NCI-H2227 treated with DMSO at 0.1 percent for 48 hours (cell line): Measurements from ENCODE around the gene SLC6A1.
A peak's percentile ranks its signal among the peaks of the same experiment; 100 is the strongest.
"Not testable (repeated sequence)": the region's sequence is repeated elsewhere in the genome, so short reads cannot be mapped to it uniquely, and the experiment has no call there.

ENCODE experiments used
- DNase-seq: peaks from one replicate; lab custom pipeline; 2025; lab: John Stamatoyannopoulos, UW

Gene SLC6A1

GRCh38 chr3:11059799-11060115 is 67.2 kb downstream of the SLC6A1 start:
- DNase-seq: no peak

- peak; percentile 59 for DNase-seq
These were observed 68.1 kb downstream of the SLC6A1 start for GRCh38 chr3:11060500-11061251.

- not testable (repeated sequence) for DNase-seq
These were observed 68.8 kb downstream of the SLC6A1 start for GRCh38 chr3:11061268-11061871.

DNA sequence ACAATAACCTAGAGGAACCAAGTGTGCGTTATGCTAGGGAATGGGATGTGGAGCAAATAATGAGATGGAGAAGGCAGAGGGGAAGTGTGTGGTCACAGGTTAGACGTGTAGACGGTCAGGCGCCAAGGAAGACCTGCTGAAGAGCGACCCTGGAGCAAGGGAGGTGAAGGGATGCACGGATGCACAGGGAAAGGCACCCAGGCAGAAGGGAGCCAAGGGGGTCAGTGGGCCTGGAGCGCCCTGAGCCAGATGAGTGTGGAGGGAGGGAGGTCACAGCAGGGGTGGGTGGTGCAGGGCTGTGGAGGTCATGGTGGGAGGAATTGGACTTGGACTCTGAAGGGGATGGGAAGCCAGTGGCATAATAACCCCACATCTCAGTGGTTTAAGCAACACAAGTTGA is 70.2 kb downstream of the SLC6A1 start:
- DNase-seq: no peak

DNA sequence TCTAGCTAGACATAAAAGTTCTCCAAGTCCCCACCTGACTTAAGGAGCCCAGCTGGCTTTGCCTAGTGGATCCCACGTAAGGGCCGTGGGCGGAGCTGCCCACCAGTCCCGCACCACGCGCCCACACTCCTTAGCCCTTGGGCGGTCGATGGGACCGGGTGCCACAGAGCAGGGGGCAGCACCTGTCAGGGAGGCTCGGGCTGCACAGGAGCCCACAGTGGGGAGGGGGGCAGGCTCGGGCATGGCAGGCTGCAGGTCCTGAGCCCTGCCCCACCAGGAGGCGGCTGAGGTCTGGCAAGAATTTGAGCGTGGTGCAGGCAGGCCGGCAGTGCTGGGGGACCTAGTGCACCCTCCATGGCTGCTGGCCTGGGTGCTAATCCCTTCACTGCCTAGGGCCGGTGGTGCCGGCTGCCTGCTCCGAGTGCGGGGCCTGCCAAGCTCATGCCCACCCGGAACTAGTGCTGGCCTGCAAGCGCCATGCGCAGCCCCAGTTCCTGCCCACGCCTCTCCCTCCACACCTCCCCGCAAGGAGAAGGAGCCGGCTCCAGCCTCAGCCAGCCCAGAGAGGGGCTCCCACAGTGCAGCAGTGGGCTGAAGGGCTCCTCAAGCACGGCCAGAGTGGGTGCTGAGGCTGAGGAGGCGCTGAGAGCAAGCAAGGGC is 78.7 kb downstream of the SLC6A1 start:
- no peak for DNase-seq

DNA sequence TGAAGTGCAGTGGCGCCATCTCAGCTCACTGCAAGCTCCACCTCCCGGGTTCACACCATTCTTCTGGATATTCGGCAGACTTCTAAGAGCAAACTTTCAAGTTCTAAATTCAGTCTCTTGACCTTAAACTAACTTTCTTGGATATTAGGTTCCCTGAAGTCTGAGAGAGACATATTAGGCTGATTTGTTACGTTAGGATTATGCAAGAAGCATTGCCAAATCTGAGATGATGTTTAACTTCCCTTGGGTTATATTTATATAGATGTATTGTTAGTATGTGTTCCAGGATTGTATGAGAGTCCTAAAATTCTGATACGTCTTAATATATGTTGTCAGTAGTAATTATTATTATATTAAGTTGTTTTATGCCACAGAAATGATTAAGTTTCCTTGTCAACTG is 80.1 kb downstream of the SLC6A1 start:
- DNase-seq: no peak

DNA sequence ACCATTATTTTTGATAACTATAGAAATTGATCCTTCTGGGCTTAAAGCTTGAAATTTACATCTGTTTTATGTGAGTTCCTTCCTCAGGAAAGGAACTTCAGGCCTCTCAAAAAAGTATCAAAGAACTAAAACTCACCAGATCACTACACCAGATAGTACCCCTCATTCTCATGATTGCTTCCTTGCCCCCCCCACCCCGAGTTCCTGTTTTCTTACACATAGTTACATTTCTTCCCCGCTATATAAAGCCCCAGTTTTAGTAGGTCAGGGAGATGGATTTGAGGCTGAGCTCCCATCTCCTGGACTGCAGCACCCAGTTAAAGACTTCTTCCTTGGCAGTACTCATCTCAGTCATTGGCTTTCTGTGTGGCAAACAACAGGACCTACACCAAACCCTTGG is 81.5 kb downstream of the SLC6A1 start:
- DNase-seq: no peak

DNA sequence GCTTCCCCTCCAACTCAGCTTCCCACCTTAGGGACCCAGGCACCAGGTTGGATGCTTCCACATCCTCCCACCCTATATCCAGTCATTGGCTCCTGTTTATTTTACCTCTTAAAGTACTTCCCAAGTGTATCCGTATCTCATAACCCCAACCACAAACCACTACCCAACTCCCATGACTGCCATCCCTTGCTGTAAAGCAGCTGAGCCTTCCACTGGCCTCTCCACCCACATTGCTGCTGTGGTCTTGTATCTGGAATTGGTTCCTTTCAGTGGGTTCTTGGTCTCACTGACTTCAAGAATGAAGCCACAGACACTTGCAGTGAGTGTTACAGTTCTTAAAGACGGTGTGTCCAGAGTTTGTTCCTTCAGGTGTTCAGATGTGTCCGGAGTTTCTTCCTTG is 81.9 kb downstream of the SLC6A1 start:
- no peak for DNase-seq

DNA sequence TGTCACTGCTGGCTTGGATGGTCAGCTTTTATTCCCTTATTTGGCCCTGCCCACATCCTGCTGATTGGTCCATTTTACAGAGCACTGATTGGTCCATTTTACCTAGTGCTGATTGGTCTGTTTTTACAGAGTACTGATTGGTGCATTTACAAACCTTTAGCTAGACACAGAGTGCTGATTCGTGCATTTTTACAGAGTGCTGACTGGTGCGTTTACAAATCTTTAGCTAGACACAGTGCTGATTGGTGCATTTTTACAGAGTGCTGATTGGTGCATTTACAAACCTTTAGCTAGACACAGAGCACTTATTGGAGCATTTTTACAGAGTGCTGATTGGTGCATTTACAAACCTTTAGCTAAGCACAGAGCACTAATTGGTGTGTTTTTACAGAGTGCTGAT is 82.6 kb downstream of the SLC6A1 start:
- DNase-seq: not testable (repeated sequence)

DNA sequence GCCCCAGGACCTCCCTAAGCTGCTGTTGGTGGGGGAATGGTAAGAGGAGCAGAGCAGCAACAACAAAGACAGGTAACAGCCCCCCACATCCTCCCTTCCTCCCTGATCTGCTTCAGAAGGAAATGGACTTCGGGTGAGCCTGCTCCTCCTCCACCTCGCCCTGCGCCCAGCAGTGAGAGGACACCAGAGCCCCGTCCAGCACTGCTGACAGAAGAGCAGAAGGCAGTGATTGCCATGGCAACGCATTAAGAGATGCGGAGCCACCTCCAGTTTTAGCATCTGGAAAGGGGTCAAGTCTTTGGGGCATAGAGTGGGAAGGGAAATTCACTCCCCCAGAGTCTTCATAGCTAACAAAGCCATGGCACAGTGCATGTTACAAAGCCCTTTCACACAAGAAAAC is 84.2 kb downstream of the SLC6A1 start:
- DNase-seq: no peak

DNA sequence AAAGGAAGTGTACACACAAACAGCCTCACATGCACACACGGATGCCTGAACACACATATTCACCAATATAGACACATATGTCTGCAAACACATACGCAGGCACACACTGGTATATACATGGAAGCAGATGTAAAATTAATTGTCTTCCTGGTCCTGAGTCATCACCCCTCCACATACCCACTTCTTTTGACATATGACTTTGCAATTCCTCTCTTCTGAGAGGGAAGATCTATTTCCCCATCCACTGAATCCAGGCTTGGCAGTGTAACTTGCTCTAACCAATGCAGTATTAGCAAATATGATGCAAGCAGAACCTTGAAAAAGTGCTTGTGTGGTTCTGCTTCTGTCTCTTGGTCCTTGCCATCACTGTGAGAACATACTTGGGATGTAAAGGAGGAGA is 84.9 kb downstream of the SLC6A1 start:
- DNase-seq: no peak

GRCh38 chr3:11078826-11079515 is 86.4 kb downstream of the SLC6A1 start:
- no peak for DNase-seq

DNA sequence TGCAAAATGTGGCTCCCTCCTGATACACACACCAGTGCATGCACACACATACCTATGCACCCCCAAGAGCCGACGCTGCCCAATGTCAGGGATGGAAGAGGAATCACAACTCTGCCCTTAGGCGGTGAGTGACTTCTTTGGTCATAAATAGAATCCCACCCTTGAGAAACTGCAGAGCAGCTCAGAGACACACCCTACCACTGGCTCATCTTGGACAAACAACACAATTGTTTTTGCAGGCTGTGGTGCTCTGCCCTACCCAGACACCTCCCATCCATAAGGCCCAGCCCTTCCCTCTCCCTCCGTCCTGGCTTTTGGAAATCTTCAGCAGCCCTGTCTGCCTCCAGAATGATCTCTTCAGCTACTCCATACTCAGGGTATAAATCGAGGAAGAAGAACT is 87.9 kb downstream of the SLC6A1 start:
- DNase-seq: no peak

DNA sequence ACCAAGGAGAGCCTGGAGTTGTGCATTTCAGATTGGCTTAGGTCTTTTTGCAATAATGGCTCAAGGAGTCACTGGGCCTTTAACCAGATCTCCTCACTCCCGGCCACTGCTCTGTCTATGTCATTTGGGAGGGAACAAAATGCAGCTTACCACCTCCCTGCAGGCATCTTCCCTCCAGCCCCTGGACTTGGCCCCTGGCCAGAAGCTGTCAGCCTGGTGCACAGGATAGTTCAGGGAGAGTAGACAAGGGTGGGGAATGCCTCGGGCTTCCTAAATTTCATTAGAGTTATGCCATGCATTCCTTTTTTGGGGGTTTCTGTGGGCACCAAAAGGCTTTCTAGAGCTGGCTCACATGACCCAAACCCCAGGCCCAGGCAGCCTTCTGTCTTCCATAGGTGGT is 91.5 kb downstream of the SLC6A1 start:
- no peak for DNase-seq

DNA sequence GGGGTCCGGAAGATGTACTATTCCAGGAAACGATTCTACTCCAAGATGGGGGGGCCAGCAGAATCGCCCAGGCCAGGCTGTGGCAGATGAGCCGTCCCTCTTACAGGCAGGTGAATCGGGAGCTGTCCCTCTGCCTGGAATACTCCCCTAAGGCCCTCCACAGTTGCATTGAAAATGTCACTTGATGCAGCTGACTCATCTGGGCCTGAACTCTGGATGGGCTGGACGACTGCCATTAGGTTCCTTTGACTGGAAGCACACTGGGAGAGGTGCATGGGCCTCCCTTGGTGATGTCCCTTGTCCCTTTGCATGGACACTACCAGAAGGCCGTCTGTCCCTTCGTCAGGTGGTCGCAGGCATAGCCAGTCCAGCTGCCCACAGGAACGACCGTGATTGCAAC is 92.1 kb downstream of the SLC6A1 start:
- DNase-seq: no peak

GRCh38 chr3:11085093-11085840 is 92.7 kb downstream of the SLC6A1 start:
- DNase-seq: no peak

DNA sequence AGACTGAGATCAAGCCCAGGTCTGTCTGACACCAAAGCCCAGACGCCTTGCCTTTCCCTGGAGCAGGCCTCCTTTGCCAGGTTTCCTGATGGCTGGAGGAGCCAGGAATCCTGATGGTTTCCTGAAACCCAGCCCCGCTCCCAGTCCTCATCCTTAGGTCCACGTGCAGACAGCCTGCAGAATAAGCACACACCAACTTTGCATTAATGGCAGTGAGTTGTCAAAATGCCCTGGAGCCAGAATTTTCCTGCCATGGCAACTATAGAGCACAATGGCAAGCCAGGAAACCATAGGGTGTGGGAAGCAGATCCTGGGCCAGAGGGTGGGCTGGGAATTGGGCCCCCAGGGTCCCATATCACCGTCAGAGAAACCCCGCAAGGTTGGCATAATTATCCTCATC is 94.3 kb downstream of the SLC6A1 start:
- no peak for DNase-seq

GRCh38 chr3:11088066-11088465 is 95.5 kb downstream of the SLC6A1 start:
- no peak for DNase-seq

DNA sequence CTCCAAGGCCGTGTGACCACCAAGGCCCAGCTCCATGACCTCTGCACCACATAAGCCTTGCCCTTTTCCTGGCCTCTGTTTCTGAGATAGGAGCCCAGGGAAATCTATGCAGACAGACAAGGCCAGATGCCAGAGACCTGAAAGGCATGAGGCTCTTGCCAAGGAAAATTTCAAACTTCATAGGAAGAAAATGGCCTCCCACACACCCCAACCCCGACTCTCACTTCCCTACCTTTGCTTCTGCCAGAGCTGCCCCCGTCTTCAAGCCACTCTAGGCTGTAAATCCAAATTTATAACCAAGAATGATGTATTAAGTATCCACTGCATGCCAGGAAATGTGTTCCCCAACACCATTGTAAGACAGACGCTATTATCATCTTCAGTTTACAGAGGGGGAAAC is 96.3 kb downstream of the SLC6A1 start:
- no peak for DNase-seq
